Measurements from ENCODE around the gene SPTB. TPM values are rescaled to one million over a fixed set of nuclear protein-coding genes. Genes with fewer than 3 reads are reported as not detected.

The SPTB gene
- total RNA-seq, 2 experiments from 2014 or later, result 0.03 to 0.08 TPM

GRCh38 chr14:64733321-64733720 lies 146.4 kb downstream of the SPTB start:
- Histone ChIP-seq H3K4me3 (ENCODE audit: low read length) (no peak overlapping the region), H3K9me3 (ENCODE audit: control insufficient read depth in 1 of 2, insufficient read depth in 1 of 2, low read length in 2 of 2) (no peaks in the 10 kb centered on the region), H3K27me3 (ENCODE audit: control insufficient read depth in 1 of 2, insufficient read depth in 2 of 2, low read length in 2 of 2) (no peaks in the 10 kb centered on the region), H3K4me1 (ENCODE audit: insufficient read depth, low read length) (peaks cover 81% of the 10 kb centered on the region), H3K27ac (ENCODE audit: low read depth in 1 of 2, low read length in 2 of 2) (peak overlapping the region in 1 of 2 donors; percentile 52), H3K36me3 (ENCODE audit: insufficient read depth, low read length) (peaks cover 57% of the 10 kb centered on the region)
- H3K4me3 Mint-ChIP-seq, result no peak overlapping the region
- H3K4me1 Mint-ChIP-seq (ENCODE audit: low read depth), result peaks cover 43% of the 10 kb centered on the region
- DNase-seq (no peak), ATAC-seq (ENCODE audit: poor library complexity) (no peak)
- CTCF ChIA-PET, result no interaction called here
- intact Hi-C loops (cut with DNase I, micrococcal nuclease), result no loop called here
- TF ChIP-seq, protein P1, sequence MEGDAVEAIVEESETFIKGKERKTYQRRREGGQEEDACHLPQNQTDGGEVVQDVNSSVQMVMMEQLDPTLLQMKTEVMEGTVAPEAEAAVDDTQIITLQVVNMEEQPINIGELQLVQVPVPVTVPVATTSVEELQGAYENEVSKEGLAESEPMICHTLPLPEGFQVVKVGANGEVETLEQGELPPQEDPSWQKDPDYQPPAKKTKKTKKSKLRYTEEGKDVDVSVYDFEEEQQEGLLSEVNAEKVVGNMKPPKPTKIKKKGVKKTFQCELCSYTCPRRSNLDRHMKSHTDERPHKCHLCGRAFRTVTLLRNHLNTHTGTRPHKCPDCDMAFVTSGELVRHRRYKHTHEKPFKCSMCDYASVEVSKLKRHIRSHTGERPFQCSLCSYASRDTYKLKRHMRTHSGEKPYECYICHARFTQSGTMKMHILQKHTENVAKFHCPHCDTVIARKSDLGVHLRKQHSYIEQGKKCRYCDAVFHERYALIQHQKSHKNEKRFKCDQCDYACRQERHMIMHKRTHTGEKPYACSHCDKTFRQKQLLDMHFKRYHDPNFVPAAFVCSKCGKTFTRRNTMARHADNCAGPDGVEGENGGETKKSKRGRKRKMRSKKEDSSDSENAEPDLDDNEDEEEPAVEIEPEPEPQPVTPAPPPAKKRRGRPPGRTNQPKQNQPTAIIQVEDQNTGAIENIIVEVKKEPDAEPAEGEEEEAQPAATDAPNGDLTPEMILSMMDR (IDR thresholded peaks at IDR 0.05), result no peak
- POLR2A ChIA-PET, result no interaction called here
- peaks cover 18% of the 10 kb centered on the region for H3K36me3 Mint-ChIP-seq (ENCODE audit: low read depth)
- H3K27ac Mint-ChIP-seq, result peak overlapping the region; percentile 16
- H3K27me3 Mint-ChIP-seq, result no peaks in the 10 kb centered on the region
- H3K9me3 Mint-ChIP-seq, result no peaks in the 10 kb centered on the region

DNA sequence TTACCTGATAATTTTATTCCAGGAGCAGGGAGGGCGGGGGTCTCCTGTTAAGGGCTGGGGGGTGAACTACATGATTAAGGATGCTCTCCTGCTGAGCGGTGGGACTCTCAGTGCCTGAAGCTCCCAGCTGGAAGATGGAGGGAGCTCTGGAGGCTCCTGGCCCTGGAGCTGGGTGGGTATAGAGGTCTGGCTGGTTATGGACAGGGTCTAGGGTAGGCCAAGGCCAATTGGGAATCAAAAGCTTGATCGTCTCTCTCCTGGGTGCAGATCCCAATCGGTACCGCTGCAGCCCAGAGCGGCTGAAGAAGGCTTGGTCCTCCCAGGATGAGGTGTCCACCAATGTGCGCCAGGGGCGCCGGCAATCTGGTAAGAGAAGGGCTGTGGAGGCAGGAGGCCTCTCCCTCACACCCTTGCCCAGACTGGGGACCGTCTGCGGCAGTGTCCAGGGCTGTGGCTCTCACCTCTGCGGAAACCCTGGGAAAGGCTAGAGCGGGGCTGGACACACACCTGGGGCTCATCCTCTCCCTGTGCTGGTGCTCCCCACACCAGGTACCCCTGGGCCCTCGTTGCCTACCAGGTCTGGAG lies 147.1 kb downstream of the SPTB start:
- TF ChIP-seq, protein P1 (IDR thresholded peaks at IDR 0.05), result no peak
- no peaks in the 10 kb centered on the region for H3K27me3 Mint-ChIP-seq

GRCh38 chr14:64732066-64732465 lies 147.6 kb downstream of the SPTB start:
- Histone ChIP-seq H3K4me3 (ENCODE audit: low read length) (no peak overlapping the region), H3K27me3 (ENCODE audit: control insufficient read depth in 1 of 2, insufficient read depth in 2 of 2, low read length in 2 of 2) (no peaks in the 10 kb centered on the region), H3K9me3 (ENCODE audit: control insufficient read depth in 1 of 2, insufficient read depth in 1 of 2, low read length in 2 of 2) (no peaks in the 10 kb centered on the region), H3K36me3 (ENCODE audit: insufficient read depth, low read length) (peaks cover 49% of the 10 kb centered on the region), H3K4me1 (ENCODE audit: insufficient read depth, low read length) (peaks cover 94% of the 10 kb centered on the region), H3K27ac (ENCODE audit: low read depth in 1 of 2, low read length in 2 of 2) (no peak overlapping the region)
- Mint-ChIP-seq H3K9me3 (no peaks in the 10 kb centered on the region), H3K36me3 (ENCODE audit: low read depth) (peaks cover 18% of the 10 kb centered on the region), H3K4me1 (ENCODE audit: low read depth) (peaks cover 51% of the 10 kb centered on the region), H3K27me3 (no peaks in the 10 kb centered on the region), H3K4me3 (no peak overlapping the region), H3K27ac (no peak overlapping the region)
- intact Hi-C loops (cut with DNase I, micrococcal nuclease), result no loop called here
- POLR2A ChIA-PET, result no interaction called here
- ATAC-seq (ENCODE audit: poor library complexity), result no peak
- CTCF ChIA-PET, result no interaction called here
- DNase-seq, result no peak
- TF ChIP-seq, protein P1 (IDR thresholded peaks at IDR 0.05), result no peak

More for the DNA sequence above, 147.1 kb downstream of the SPTB start:
- H3K4me1 ChIP-seq (ENCODE audit: insufficient read depth, low read length), result peaks cover 88% of the 10 kb centered on the region
- no peaks in the 10 kb centered on the region for H3K9me3 ChIP-seq (ENCODE audit: control insufficient read depth in 1 of 2, insufficient read depth in 1 of 2, low read length in 2 of 2)
- DNase-seq (no peak), ATAC-seq (ENCODE audit: poor library complexity) (no peak)
- no peak overlapping the region for H3K4me3 ChIP-seq (ENCODE audit: low read length)
- Mint-ChIP-seq H3K9me3 (no peaks in the 10 kb centered on the region), H3K36me3 (ENCODE audit: low read depth) (peaks cover 18% of the 10 kb centered on the region), H3K4me1 (ENCODE audit: low read depth) (peaks cover 49% of the 10 kb centered on the region), H3K4me3 (no peak overlapping the region), H3K27ac (no peak overlapping the region)
- H3K27ac ChIP-seq (ENCODE audit: low read depth in 1 of 2, low read length in 2 of 2), result no peak overlapping the region
- intact Hi-C loops (cut with DNase I, micrococcal nuclease), result no loop called here
- CTCF ChIA-PET, result no interaction called here
- H3K36me3 ChIP-seq (ENCODE audit: insufficient read depth, low read length), result peaks cover 55% of the 10 kb centered on the region
- POLR2A ChIA-PET, result no interaction called here
- no peaks in the 10 kb centered on the region for H3K27me3 ChIP-seq (ENCODE audit: control insufficient read depth in 1 of 2, insufficient read depth in 2 of 2, low read length in 2 of 2)

Measured in CD4-positive, alpha-beta T cell (primary cell).